KMS-11 (cell line): ENCODE results near the gene PRRT3.

Experiments used
- H2AFZ ChIP-seq: fragments of 200-600 bp; sonication (generic); 2 replicates; pipeline ENCODE4 v1.6.1; 2016; ENCODE audit warnings: antibody characterized with exemption, mixed run types, low read depth
- H3K27ac ChIP-seq: fragments of 200-600 bp; sonication (generic); 2 replicates; pipeline ENCODE4 v1.6.1; 2016; ENCODE audit warnings: mild to moderate bottlenecking, mixed run types
- H3K27me3 ChIP-seq: fragments of 200-600 bp; sonication (generic); 2 replicates; pipeline ENCODE4 v1.6.1; 2017; ENCODE audit warnings: mild to moderate bottlenecking, low read depth, mixed run types, moderate library complexity; ENCODE audit not compliant: insufficient read depth
- H3K36me3 ChIP-seq: fragments of 200-600 bp; sonication (generic); 2 replicates; pipeline ENCODE4 v1.6.1; 2017; ENCODE audit warnings: mild to moderate bottlenecking, mixed run types; ENCODE audit not compliant: insufficient read depth
- H3K4me1 ChIP-seq: fragments of 200-600 bp; sonication (generic); 2 replicates; pipeline ENCODE4 v1.6.1; 2016; ENCODE audit warnings: mild to moderate bottlenecking, low read depth, mixed run types; ENCODE audit not compliant: poor library complexity, severe bottlenecking
- H3K4me2 ChIP-seq: fragments of 200-600 bp; sonication (generic); 2 replicates; pipeline ENCODE4 v1.7.0; 2016; ENCODE audit warnings: mild to moderate bottlenecking, mixed run types
- H3K4me3 ChIP-seq: fragments of 200-600 bp; sonication (generic); IDR thresholded peaks from 2 replicates; pipeline ENCODE4 v1.6.1; 2017; ENCODE audit warnings: low read depth, low read length, mixed read lengths; ENCODE audit not compliant: insufficient read depth
- H3K79me2 ChIP-seq: fragments of 200-600 bp; sonication (generic); 2 replicates; pipeline ENCODE4 v1.6.1; 2016; ENCODE audit warnings: low read depth, mixed run types; ENCODE audit not compliant: insufficient read depth
- H3K9ac ChIP-seq: fragments of 200-600 bp; sonication (generic); 2 replicates; pipeline ENCODE4 v1.6.1; 2016; ENCODE audit warnings: mild to moderate bottlenecking, mixed run types
- H4K20me1 ChIP-seq: fragments of 200-600 bp; sonication (generic); 2 replicates; pipeline ENCODE4 v1.6.1; 2016; ENCODE audit warnings: mild to moderate bottlenecking, mixed run types; ENCODE audit not compliant: insufficient read depth
- TF ChIP-seq, protein P1 (sequence below): fragments of 200-600 bp; sonication (generic); conservative IDR thresholded peaks from 2 replicates; pipeline ENCODE4 v1.6.1; 2017; ENCODE audit warnings: low read depth, mild to moderate bottlenecking, antibody characterized with exemption, low read length, moderate library complexity, mixed read lengths

The PRRT3 gene

DNA sequence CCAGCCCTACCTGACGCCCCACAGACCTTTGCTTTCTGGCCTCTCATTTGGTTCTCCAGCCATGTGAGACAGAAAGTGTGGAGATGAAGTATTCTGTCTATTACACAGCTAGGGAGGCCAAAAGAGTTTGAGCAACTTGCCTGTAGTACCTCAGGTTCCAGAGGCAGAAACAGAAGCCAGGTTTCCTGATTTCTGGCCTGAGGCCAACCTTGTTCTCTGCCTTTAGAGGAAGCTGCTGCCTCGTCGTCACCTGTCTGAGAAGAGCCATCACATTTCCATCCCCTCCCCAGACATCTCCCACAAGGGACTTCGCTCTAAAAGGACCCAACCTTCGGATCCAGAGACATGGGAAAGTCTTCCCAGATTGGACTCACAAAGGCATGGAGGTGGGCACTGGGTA lies 45.7 kb downstream of the PRRT3 start:
- Histone ChIP-seq H3K27me3 (no peaks in the 10 kb centered on the region), H3K9ac (no peak overlapping the region), H3K36me3 (no peaks in the 10 kb centered on the region), H3K79me2 (no peaks in the 10 kb centered on the region), H4K20me1 (no peaks in the 10 kb centered on the region), H2AFZ (no peak overlapping the region), H3K4me2 (no peak overlapping the region), H3K4me1 (peaks cover 24% of the 10 kb centered on the region), H3K4me3 (no peak overlapping the region), H3K27ac (no peak overlapping the region)
- TF ChIP-seq, protein P1, sequence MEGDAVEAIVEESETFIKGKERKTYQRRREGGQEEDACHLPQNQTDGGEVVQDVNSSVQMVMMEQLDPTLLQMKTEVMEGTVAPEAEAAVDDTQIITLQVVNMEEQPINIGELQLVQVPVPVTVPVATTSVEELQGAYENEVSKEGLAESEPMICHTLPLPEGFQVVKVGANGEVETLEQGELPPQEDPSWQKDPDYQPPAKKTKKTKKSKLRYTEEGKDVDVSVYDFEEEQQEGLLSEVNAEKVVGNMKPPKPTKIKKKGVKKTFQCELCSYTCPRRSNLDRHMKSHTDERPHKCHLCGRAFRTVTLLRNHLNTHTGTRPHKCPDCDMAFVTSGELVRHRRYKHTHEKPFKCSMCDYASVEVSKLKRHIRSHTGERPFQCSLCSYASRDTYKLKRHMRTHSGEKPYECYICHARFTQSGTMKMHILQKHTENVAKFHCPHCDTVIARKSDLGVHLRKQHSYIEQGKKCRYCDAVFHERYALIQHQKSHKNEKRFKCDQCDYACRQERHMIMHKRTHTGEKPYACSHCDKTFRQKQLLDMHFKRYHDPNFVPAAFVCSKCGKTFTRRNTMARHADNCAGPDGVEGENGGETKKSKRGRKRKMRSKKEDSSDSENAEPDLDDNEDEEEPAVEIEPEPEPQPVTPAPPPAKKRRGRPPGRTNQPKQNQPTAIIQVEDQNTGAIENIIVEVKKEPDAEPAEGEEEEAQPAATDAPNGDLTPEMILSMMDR: no peak

DNA sequence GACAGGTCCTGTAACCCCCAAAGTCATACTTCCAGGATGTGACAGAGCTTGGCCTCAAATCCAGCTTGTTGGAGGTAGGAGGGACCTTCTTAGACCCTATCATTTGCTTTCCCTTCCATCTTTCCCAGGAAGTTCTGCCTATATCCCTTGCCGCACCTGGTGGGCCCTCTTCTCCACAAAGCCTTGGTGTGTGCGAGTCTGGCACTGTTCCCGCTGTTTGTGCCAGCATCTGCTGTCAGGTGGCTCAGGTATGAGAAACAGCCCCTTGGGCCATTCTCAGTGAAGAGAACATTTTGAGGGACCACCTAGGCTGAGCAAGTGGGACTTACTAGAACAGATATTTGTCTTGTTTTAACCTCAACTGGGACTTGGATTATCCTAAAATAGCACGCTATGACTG lies 48.3 kb downstream of the PRRT3 start:
- TF ChIP-seq, protein P1: no peak
- H3K9ac ChIP-seq: no peak overlapping the region
- no peak overlapping the region for H3K27ac ChIP-seq
- no peak overlapping the region for H2AFZ ChIP-seq
- no peaks in the 10 kb centered on the region for H3K36me3 ChIP-seq
- H3K4me3 ChIP-seq: no peak overlapping the region
- H3K79me2 ChIP-seq: no peaks in the 10 kb centered on the region
- no peaks in the 10 kb centered on the region for H3K27me3 ChIP-seq
- no peaks in the 10 kb centered on the region for H4K20me1 ChIP-seq
- no peaks in the 10 kb centered on the region for H3K4me1 ChIP-seq
- no peak overlapping the region for H3K4me2 ChIP-seq

DNA sequence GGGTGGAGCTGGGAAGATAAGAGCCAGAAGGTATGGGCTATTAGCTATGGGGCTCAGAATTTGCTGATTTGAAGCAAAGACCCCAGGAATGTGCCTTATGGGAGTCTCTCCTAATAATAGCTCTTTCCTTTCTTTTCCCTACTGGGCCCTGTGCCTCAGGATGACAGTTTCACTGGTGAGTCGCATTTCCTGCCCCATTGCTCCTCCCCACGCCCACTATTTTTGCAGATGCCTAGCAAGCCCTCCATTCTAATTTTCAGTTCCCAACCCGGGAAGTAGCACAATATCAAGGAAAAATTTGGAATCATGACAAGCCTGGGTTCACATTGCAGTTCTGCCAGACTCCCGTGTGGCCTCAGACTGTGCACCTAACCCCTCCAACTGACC lies 49.0 kb downstream of the PRRT3 start:
- H3K36me3 ChIP-seq: no peaks in the 10 kb centered on the region
- H3K4me1 ChIP-seq: peaks cover 3% of the 10 kb centered on the region
- no peaks in the 10 kb centered on the region for H3K27me3 ChIP-seq
- H3K4me2 ChIP-seq: no peak overlapping the region
- no peak overlapping the region for H2AFZ ChIP-seq
- no peak overlapping the region for H3K9ac ChIP-seq
- TF ChIP-seq, protein P1: no peak
- no peak overlapping the region for H3K4me3 ChIP-seq
- H3K27ac ChIP-seq: no peak overlapping the region
- H4K20me1 ChIP-seq: no peaks in the 10 kb centered on the region
- H3K79me2 ChIP-seq: no peaks in the 10 kb centered on the region

DNA sequence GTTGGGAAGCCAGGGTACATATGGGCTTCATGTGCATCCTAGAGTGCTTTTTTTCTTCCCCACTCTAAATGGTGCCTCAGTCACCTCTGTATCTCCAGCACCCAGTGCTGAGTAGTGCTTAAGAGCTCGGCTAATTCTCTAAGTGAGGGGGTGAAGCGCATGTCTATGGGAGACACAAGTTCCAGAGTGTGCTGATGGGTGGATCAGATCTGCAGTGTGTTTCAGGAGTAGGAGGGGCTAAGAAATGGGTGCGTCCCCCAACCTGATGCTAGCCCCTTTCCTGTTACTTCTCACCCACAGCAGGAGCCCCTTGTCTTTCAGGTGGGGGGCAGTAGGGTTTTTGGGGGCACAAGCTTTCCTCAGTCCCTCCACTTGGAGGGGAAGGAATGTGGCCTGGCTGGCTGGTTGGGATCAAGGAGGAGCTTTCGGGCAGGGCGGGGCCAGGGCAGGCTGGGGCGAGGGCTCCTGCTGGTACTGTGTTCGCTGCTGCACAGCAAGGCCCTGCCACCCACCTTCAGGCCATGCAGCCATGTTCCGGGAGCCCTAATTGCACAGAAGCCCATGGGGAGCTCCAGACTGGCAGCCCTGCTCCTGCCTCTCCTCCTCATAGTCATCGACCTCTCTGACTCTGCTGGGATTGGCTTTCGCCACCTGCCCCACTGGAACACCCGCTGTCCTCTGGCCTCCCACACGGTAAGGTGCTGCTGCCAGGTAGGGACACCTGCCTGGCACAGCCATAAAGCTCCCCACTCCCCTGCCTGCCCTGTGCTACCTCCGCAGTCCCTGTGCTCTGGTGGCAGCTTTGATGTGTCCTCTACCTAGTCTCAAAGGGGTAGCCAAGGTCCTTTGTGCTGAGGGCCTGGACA lies 49.6 kb downstream of the PRRT3 start, which contains the start of gene IL17RE:
IL17RE (plus strand) TSS at position 477 of the 866 bp plus-strand sequence; CDS start at position 562, 85 bp downstream.
- Histone ChIP-seq H4K20me1 (no peaks in the 10 kb centered on the region), H3K4me3 (no peak within 1 kb of the TSS), H3K9ac (no peak within 1 kb of the TSS), H3K4me2 (no peak within 1 kb of the TSS), H3K4me1 (peaks cover 9% of the 10 kb centered on the region), H2AFZ (no peak within 1 kb of the TSS), H3K36me3 (no peaks in the 10 kb centered on the region), H3K79me2 (no peaks in the 10 kb centered on the region), H3K27me3 (no peaks in the 10 kb centered on the region), H3K27ac (no peak within 1 kb of the TSS)
- TF ChIP-seq, protein P1: no peak
